NOMO-1 treated with dmso at 0.1 percent for 144 hours (cell line): Measurements from ENCODE around the gene BPIFA1.
A peak's percentile ranks its signal among the peaks of the same experiment; 100 is the strongest.

Experiments
- DNase-seq: peaks from one replicate; lab custom pipeline; 2025; ENCODE audit not compliant: unreplicated experiment; lab: John Stamatoyannopoulos, UW

The BPIFA1 gene

GRCh38 chr20:33277471-33278441 is 42.0 kb downstream of the BPIFA1 start:
- DNase-seq, result no peak

- DNase-seq, result no peak
Observed at GRCh38 chr20:33278700-33279099, 42.9 kb downstream of the BPIFA1 start.

DNA sequence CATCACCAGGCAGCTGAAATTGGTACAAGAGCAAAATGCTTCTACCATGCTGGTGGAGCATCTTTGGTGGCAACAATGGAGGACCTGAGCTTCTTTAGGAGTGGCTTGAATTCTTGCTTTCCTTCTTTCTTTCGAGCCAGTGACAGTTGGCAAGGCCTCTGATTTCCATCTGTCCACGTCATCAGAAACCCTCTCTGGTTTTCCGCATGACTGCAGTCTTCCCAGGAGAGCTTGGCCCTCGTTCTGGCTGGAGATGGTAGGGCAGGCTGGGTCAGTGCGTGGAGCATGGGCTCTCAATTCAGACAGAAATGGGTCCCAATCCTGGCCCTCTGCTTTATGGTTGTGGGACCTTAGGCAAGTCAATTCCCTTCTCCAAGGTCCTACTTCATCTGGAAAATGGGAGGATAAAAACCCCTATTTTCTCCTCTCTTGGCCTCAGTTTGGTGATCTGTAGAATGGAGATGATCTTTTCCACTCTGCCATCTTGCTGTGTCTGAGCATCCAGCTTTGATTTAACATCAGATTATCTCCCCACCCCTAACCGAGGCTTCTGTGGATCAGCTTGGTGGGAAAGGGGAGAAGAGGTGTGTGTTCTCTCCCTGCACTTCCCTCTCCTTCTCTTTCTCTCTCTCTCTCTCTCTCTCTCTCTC is 43.6 kb downstream of the BPIFA1 start:
- DNase-seq, result no peak

DNA sequence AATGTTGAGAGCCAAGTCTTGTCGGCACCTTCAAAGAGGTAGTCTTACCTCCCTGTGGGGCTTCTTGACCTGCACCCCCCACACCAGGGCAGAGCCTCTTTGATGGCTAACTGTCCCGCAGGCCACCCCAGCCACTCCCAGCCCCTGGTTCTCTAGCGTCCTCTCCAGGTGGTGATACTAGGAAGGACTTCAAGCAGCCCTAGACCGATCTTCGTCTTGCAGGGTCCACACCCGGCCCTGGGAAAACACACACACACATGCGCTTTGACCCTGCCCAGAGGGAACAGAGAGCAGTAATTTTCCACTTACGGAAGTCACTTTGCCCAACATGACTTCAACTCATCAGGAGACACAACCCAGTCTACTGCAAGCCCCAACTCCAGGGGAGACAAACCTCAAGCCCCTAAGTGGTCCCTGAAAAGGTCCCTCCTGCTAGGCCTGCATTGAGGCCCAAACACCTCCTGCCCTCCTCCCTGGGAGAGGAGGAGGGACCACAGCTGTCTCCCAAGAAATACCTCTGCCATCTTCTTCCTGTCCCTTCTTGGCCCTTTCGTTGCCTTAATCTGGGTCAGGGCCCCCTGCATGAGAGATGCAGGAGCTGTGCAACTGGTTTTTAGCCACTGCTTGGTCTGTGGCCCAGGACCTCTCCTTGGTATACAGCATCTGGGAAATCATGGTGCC is 44.3 kb downstream of the BPIFA1 start:
- DNase-seq, result no peak

GRCh38 chr20:33280775-33281174 is 45.0 kb downstream of the BPIFA1 start:
- no peak for DNase-seq

DNA sequence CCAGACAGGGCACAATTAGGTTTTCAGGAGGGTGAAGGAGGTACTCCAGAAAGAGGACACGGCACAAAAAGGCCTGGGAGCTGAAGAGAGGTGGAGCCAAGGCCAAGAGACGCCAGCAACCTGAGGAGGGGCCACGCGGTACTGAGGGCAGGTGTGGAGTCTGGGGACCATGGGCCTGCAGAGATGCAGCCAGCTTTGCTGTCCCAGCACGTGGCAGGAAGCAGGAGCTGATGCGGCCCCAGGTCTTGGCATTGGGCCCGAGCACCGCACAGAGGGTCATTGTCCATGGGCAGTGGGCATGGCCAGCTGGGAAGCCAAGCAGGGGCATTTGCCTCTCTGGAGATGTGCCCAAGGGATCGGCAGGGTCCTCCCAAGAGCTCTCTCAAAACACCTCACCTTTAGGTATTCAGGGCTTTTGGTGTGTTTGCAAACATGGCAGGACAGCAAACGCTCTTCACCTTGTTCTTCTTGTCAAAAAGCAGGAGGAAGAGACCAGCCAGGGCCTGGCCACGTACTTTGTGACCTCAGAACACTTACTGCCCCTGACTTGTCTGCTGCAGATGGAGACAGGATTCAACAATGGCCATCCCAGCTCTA is 45.9 kb downstream of the BPIFA1 start:
- DNase-seq, result no peak

DNA sequence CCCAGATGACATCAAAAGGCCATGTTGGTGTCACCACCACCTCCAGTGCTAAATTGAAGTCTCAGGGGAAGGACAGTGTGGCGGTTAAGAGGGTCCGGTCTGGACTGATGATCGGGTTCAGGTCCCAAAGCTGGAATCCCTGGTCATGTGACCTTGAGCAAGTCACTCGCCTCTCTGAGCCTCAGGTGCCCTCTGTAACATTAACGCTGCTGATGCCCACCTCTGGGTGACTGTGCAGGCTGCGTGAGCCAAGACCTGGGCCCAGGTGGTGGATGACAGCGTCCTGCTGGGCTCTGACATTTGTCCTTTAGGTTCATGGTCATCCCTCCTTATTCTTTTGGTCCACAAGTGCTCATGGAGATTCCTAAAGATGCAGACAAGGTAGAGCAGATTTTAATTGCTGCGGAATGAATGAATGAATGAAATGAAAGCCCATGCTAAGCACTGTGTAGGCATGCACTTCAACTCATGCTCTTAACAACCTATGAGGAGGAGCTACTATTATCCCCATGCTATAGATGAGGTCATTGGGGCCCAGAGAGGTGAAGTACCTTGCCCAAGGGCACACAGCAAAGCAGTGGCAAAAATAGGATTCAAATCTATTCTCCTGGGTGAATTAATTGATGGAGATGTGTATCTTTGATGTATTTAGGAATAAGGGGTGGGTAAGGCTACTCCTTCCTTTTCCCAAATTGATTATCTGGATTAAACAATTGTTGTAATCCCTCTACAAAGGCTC is 46.6 kb downstream of the BPIFA1 start:
- DNase-seq, result no peak

- no peak for DNase-seq
Observed at GRCh38 chr20:33282991-33283555, 47.3 kb downstream of the BPIFA1 start, which contains the start of gene BPIFB1. TSS of gene BPIFB1 (plus strand) at chr20:33283214. CDS start at chr20:33286074, 2,860 bp downstream.

DNA sequence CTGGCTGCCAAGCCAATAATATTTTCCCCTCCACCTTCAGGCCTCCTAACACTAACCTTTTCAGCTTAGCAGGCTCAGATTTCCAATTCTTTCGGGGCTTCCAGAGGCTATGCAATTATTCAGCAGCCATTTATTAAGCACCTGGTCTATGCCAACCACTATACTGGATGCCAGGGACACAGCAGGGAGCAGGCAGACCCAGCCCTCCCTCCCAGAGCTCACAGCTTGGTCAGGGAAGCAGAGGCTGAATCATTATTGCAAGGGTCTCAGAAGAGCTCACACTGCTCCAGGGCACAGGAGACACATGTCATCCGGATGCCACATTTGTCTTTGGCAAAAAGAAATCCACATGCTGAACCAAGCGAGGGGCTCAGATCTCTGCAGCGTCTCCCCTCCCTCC is 48.5 kb downstream of the BPIFA1 start:
- DNase-seq, result no peak

GRCh38 chr20:33284937-33285336 is 49.1 kb downstream of the BPIFA1 start:
- no peak for DNase-seq

GRCh38 chr20:33285861-33286495 is 50.2 kb downstream of the BPIFA1 start:
- no peak for DNase-seq

GRCh38 chr20:33287884-33288283 is 52.1 kb downstream of the BPIFA1 start:
- no peak for DNase-seq

- DNase-seq, result no peak
Observed at GRCh38 chr20:33290852-33291251, 55.1 kb downstream of the BPIFA1 start.

- no peak for DNase-seq
Observed at GRCh38 chr20:33291416-33291815, 55.6 kb downstream of the BPIFA1 start.

DNA sequence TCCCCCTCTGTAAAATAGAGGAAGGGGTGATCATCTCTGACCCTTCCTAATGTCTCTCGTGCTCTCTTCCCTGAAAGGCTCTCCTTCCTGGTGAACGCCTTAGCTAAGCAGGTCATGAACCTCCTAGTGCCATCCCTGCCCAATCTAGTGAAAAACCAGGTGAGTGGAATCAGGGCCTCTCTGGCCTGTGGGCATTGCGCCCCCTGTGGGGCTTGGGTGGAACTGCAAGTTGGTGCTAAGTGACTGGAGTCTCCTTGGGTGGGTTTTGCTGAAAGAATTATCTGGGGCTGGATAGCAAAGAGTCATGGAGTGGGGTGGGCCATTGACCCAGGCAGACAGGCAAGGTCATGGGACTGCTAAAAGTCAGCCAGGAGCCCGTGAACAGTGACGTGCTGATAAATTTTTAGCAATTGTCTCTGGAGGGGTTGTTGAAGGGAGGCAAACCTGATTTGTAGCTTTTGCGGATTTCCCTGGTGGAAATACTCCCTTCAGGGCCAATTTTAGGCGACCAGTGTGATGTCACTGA is 56.1 kb downstream of the BPIFA1 start:
- peak; percentile 5 for DNase-seq
